Smooth muscle cell (in vitro differentiated cells): ENCODE results near the gene GDAP2. TPM values are rescaled to one million over a fixed set of nuclear protein-coding genes. Genes with fewer than 3 reads are reported as not detected.

Source experiments
- DNase-seq: peaks from one replicate; lab custom pipeline; 2025; ENCODE audit not compliant: unreplicated experiment; lab: John Stamatoyannopoulos, UW
- H2AFZ ChIP-seq: fragments of 200-600 bp; sonication (generic); 2 replicates; pipeline ENCODE4 v1.6.0; 2016; ENCODE audit warnings: antibody characterized with exemption, low read depth, mild to moderate bottlenecking
- H3F3A ChIP-seq: fragments of 200-600 bp; sonication (generic); 2 replicates; pipeline ENCODE4 v1.6.0; 2017; ENCODE audit warnings: antibody characterized with exemption, low read depth
- H3K27ac ChIP-seq: fragments of 200-600 bp; sonication (generic); 2 replicates; pipeline ENCODE4 v1.5.1; 2016; ENCODE audit warnings: low read depth, mild to moderate bottlenecking
- H3K27me3 ChIP-seq: fragments of 200-600 bp; sonication (generic); 2 replicates; pipeline ENCODE4 v1.6.1; 2016; ENCODE audit warnings: low read depth, mild to moderate bottlenecking
- H3K36me3 ChIP-seq: fragments of 200-600 bp; sonication (generic); 2 replicates; pipeline ENCODE4 v1.5.1; 2016; ENCODE audit warnings: low read depth
- H3K4me1 ChIP-seq: fragments of 200-600 bp; sonication (generic); 2 replicates; pipeline ENCODE4 v1.5.1; 2016; ENCODE audit warnings: low read depth
- H3K4me2 ChIP-seq: fragments of 200-600 bp; sonication (generic); 2 replicates; pipeline ENCODE4 v1.6.0; 2016; ENCODE audit warnings: mild to moderate bottlenecking
- H3K4me3 ChIP-seq: fragments of 200-600 bp; sonication (generic); 2 replicates; pipeline ENCODE4 v1.5.1; 2016; ENCODE audit warnings: mild to moderate bottlenecking
- H3K79me2 ChIP-seq: fragments of 200-600 bp; sonication (generic); 2 replicates; pipeline ENCODE4 v1.6.0; 2016; ENCODE audit warnings: low read depth, mild to moderate bottlenecking
- H3K9ac ChIP-seq: fragments of 200-600 bp; sonication (generic); 2 replicates; pipeline ENCODE4 v1.6.0; 2016; ENCODE audit warnings: low read depth
- H3K9me3 ChIP-seq: fragments of 200-600 bp; sonication (generic); replicated peaks from 2 replicates; pipeline ENCODE4 v1.5.1; 2016; ENCODE audit warnings: low read depth
- H4K20me1 ChIP-seq: fragments of 200-600 bp; sonication (generic); 2 replicates; pipeline ENCODE4 v1.6.0; 2016; ENCODE audit warnings: low read depth
- CTCF ChIP-seq: fragments of 200-600 bp; sonication (generic); IDR thresholded peaks from 2 replicates; pipeline ENCODE4 v1.5.1; 2017; ENCODE audit warnings: borderline replicate concordance, mild to moderate bottlenecking, antibody characterized with exemption; ENCODE audit not compliant: insufficient read depth, poor library complexity, severe bottlenecking
- WGBS: methylation state at CpG from one replicate; pipeline ENCODE4 v1.1.7; 2016; ENCODE audit warnings: low lambda C conversion rate; 5-methylcytosine and 5-hydroxymethylcytosine counted together
- polyA plus RNA-seq: library from polyadenylated mRNA; unstranded; fragments of >200 nt; fragmentation: Nextera tagmentation; extraction: Ambion mirVana; gene quantifications from 2 replicates; pipeline ENCODE4 v1.2.1, GENCODE V29; 2016
- total RNA-seq: library from RNA; depleted of rRNA; stranded (reverse); fragments of >200 nt; gene quantifications from 2 replicates; pipeline ENCODE4 v1.2.3, GENCODE V29; 2014

The GDAP2 gene
- total and polyA plus RNA-seq, 2 experiments from 2014 or later, result 10.5 to 30.1 TPM

GRCh38 chr1:117843791-117844190 lies 85.6 kb downstream of the GDAP2 start:
- no peaks in the 10 kb centered on the region for H3K36me3 ChIP-seq
- H2AFZ ChIP-seq, result no peak overlapping the region
- DNase-seq, result no peak
- H3K79me2 ChIP-seq, result no peaks in the 10 kb centered on the region
- no peaks in the 10 kb centered on the region for H3K9me3 ChIP-seq
- H3K4me3 ChIP-seq, result no peak overlapping the region
- H3F3A ChIP-seq, result no peaks in the 10 kb centered on the region
- TF ChIP-seq CTCF, result no peak
- no peak overlapping the region for H3K27ac ChIP-seq
- no peaks in the 10 kb centered on the region for H3K4me1 ChIP-seq
- 88% methylated on average over 1 of the region's 1 CpG for WGBS
- no peaks in the 10 kb centered on the region for H3K27me3 ChIP-seq
- H3K4me2 ChIP-seq, result no peak overlapping the region
- no peak overlapping the region for H3K9ac ChIP-seq
- H4K20me1 ChIP-seq, result no peaks in the 10 kb centered on the region

GRCh38 chr1:117842408-117843170 lies 86.8 kb downstream of the GDAP2 start:
- H3K9ac ChIP-seq, result no peak overlapping the region
- no peaks in the 10 kb centered on the region for H3K4me1 ChIP-seq
- H3K9me3 ChIP-seq, result no peaks in the 10 kb centered on the region
- H3K36me3 ChIP-seq, result no peaks in the 10 kb centered on the region
- no peaks in the 10 kb centered on the region for H3F3A ChIP-seq
- no peak overlapping the region for H2AFZ ChIP-seq
- WGBS, result 83% methylated on average over 3 of the region's 3 CpGs
- DNase-seq, result no peak
- no peak overlapping the region for H3K4me2 ChIP-seq
- no peaks in the 10 kb centered on the region for H4K20me1 ChIP-seq
- H3K27me3 ChIP-seq, result no peaks in the 10 kb centered on the region
- no peak overlapping the region for H3K27ac ChIP-seq
- TF ChIP-seq CTCF, result no peak
- no peaks in the 10 kb centered on the region for H3K79me2 ChIP-seq
- H3K4me3 ChIP-seq, result no peak overlapping the region

GRCh38 chr1:117841117-117841650 lies 88.2 kb downstream of the GDAP2 start:
- H2AFZ ChIP-seq, result no peak overlapping the region
- no peaks in the 10 kb centered on the region for H3K4me1 ChIP-seq
- no peak overlapping the region for H3K27ac ChIP-seq
- H3K9me3 ChIP-seq, result no peaks in the 10 kb centered on the region
- no peak overlapping the region for H3K9ac ChIP-seq
- WGBS, result 88% methylated on average over 3 of the region's 3 CpGs
- H3K27me3 ChIP-seq, result no peaks in the 10 kb centered on the region
- no peak for TF ChIP-seq CTCF
- H4K20me1 ChIP-seq, result no peaks in the 10 kb centered on the region
- H3K4me2 ChIP-seq, result no peak overlapping the region
- no peak for DNase-seq
- H3K79me2 ChIP-seq, result no peaks in the 10 kb centered on the region
- H3K4me3 ChIP-seq, result no peak overlapping the region
- no peaks in the 10 kb centered on the region for H3F3A ChIP-seq
- no peaks in the 10 kb centered on the region for H3K36me3 ChIP-seq

- Histone ChIP-seq H3K27ac (no peak overlapping the region), H3K36me3 (no peaks in the 10 kb centered on the region), H2AFZ (no peak overlapping the region), H3K4me3 (no peak overlapping the region), H3F3A (no peaks in the 10 kb centered on the region), H3K79me2 (no peaks in the 10 kb centered on the region), H3K9me3 (no peaks in the 10 kb centered on the region), H3K9ac (no peak overlapping the region), H4K20me1 (no peaks in the 10 kb centered on the region), H3K4me1 (no peaks in the 10 kb centered on the region), H3K27me3 (no peaks in the 10 kb centered on the region), H3K4me2 (no peak overlapping the region)
- WGBS, result 87% methylated on average over 3 of the region's 3 CpGs
- DNase-seq, result no peak
- TF ChIP-seq CTCF, result no peak
Measured at GRCh38 chr1:117838911-117839310, 90.5 kb downstream of the GDAP2 start.
